Liver (tissue), 3 donors: ENCODE results near the gene EVPL.

ENCODE experiments used
- ATF3 ChIP-seq: IDR thresholded peaks from 2 replicates; pipeline ENCODE4 v1.6.1; 2016; ENCODE audit warnings: antibody characterized with exemption
- FOXA2 ChIP-seq: IDR thresholded peaks from 2 replicates; pipeline ENCODE4 v1.6.1; 2016; ENCODE audit warnings: antibody characterized with exemption
- GABPA ChIP-seq, 2 donors: IDR thresholded peaks in 1 of 2; conservative IDR thresholded peaks in 1 of 2; 2 replicates each; pipeline ENCODE4 v1.6.1; 2016; ENCODE audit warnings: antibody characterized with exemption in 2 of 2, mild to moderate bottlenecking in 1 of 2, moderate library complexity in 1 of 2
- HNF4A ChIP-seq, 2 donors: conservative IDR thresholded peaks; 2 replicates each; pipeline ENCODE4 v1.6.1; 2016; ENCODE audit warnings: antibody characterized with exemption in 2 of 2, mild to moderate bottlenecking in 2 of 2
- MAX ChIP-seq: IDR thresholded peaks from 2 replicates; pipeline ENCODE4 v1.6.1; 2016; ENCODE audit warnings: antibody characterized with exemption
- RAD21 ChIP-seq, 2 donors: IDR thresholded peaks; 2 replicates each; pipeline ENCODE4 v1.6.1; 2016; ENCODE audit warnings: antibody characterized with exemption in 2 of 2, mild to moderate bottlenecking in 2 of 2
- SP1 ChIP-seq: IDR thresholded peaks from 2 replicates; pipeline ENCODE4 v1.6.1; 2018; ENCODE audit warnings: antibody characterized with exemption, mild to moderate bottlenecking
- TAF1 ChIP-seq: conservative IDR thresholded peaks from 2 replicates; pipeline ENCODE4 v1.6.1; 2016; ENCODE audit warnings: antibody characterized with exemption, mild to moderate bottlenecking
- YY1 ChIP-seq: IDR thresholded peaks from 2 replicates; pipeline ENCODE4 v1.6.1; 2016; ENCODE audit warnings: antibody characterized with exemption, mild to moderate bottlenecking
- TF ChIP-seq, protein P1 (sequence below): fragments of 150-350 bp; IDR thresholded peaks from 2 replicates; pipeline ENCODE4 v1.5.1; 2017; ENCODE audit warnings: improper control_type of control experiment, low read depth, low read length; ENCODE audit not compliant: missing input control
- TF ChIP-seq, protein P2 (sequence below): IDR thresholded peaks from 2 replicates; pipeline ENCODE4 v1.6.1; 2016; ENCODE audit warnings: antibody characterized with exemption, mild to moderate bottlenecking
- donor health status: healthy.
- donor health status: healthy.

- TF ChIP-seq GABPA (IDR thresholded peaks at IDR 0.05 in 1 of 2, conservative IDR thresholded peaks at IDR 0.05 in 1 of 2) (no peak), RAD21 (IDR thresholded peaks at IDR 0.05) (no peak), HNF4A (conservative IDR thresholded peaks at IDR 0.05) (no peak), TAF1 (no peak), MAX (no peak), SP1 (no peak), FOXA2 (no peak), ATF3 (no peak), YY1 (no peak)
- TF ChIP-seq, protein P1, sequence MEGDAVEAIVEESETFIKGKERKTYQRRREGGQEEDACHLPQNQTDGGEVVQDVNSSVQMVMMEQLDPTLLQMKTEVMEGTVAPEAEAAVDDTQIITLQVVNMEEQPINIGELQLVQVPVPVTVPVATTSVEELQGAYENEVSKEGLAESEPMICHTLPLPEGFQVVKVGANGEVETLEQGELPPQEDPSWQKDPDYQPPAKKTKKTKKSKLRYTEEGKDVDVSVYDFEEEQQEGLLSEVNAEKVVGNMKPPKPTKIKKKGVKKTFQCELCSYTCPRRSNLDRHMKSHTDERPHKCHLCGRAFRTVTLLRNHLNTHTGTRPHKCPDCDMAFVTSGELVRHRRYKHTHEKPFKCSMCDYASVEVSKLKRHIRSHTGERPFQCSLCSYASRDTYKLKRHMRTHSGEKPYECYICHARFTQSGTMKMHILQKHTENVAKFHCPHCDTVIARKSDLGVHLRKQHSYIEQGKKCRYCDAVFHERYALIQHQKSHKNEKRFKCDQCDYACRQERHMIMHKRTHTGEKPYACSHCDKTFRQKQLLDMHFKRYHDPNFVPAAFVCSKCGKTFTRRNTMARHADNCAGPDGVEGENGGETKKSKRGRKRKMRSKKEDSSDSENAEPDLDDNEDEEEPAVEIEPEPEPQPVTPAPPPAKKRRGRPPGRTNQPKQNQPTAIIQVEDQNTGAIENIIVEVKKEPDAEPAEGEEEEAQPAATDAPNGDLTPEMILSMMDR = no peak
- TF ChIP-seq, protein P2, sequence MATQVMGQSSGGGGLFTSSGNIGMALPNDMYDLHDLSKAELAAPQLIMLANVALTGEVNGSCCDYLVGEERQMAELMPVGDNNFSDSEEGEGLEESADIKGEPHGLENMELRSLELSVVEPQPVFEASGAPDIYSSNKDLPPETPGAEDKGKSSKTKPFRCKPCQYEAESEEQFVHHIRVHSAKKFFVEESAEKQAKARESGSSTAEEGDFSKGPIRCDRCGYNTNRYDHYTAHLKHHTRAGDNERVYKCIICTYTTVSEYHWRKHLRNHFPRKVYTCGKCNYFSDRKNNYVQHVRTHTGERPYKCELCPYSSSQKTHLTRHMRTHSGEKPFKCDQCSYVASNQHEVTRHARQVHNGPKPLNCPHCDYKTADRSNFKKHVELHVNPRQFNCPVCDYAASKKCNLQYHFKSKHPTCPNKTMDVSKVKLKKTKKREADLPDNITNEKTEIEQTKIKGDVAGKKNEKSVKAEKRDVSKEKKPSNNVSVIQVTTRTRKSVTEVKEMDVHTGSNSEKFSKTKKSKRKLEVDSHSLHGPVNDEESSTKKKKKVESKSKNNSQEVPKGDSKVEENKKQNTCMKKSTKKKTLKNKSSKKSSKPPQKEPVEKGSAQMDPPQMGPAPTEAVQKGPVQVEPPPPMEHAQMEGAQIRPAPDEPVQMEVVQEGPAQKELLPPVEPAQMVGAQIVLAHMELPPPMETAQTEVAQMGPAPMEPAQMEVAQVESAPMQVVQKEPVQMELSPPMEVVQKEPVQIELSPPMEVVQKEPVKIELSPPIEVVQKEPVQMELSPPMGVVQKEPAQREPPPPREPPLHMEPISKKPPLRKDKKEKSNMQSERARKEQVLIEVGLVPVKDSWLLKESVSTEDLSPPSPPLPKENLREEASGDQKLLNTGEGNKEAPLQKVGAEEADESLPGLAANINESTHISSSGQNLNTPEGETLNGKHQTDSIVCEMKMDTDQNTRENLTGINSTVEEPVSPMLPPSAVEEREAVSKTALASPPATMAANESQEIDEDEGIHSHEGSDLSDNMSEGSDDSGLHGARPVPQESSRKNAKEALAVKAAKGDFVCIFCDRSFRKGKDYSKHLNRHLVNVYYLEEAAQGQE = no peak
These were observed 46.7 kb downstream of the EVPL start for GRCh38 chr17:75980188-75981018.
